ENCODE results near the gene ACVR1B. TPM values are rescaled to one million over a fixed set of nuclear protein-coding genes. Genes with fewer than 3 reads are reported as not detected.

ACVR1B gene
- total and polyA plus RNA-seq, 9 of the 15 experiments (the other 6 are each of a cell fraction or from before 2014, with no cell fraction given) = 0.97 to 15.1 (median 6.8) TPM

- TF ChIP-seq, protein P1, sequence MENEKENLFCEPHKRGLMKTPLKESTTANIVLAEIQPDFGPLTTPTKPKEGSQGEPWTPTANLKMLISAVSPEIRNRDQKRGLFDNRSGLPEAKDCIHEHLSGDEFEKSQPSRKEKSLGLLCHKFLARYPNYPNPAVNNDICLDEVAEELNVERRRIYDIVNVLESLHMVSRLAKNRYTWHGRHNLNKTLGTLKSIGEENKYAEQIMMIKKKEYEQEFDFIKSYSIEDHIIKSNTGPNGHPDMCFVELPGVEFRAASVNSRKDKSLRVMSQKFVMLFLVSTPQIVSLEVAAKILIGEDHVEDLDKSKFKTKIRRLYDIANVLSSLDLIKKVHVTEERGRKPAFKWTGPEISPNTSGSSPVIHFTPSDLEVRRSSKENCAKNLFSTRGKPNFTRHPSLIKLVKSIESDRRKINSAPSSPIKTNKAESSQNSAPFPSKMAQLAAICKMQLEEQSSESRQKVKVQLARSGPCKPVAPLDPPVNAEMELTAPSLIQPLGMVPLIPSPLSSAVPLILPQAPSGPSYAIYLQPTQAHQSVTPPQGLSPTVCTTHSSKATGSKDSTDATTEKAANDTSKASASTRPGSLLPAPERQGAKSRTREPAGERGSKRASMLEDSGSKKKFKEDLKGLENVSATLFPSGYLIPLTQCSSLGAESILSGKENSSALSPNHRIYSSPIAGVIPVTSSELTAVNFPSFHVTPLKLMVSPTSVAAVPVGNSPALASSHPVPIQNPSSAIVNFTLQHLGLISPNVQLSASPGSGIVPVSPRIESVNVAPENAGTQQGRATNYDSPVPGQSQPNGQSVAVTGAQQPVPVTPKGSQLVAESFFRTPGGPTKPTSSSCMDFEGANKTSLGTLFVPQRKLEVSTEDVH (IDR thresholded peaks at IDR 0.05; ENCODE audit: low read depth, partially characterized antibody) = no peak
- TF ChIP-seq NFE2L1 (tag; IDR thresholded peaks at IDR 0.05; ENCODE audit: borderline replicate concordance, low read depth) = no peak
- TF ChIP-seq RBM25 (IDR thresholded peaks at IDR 0.05; ENCODE audit: low read depth, low read length, severe bottlenecking) = no peak
- TF ChIP-seq, protein P2, sequence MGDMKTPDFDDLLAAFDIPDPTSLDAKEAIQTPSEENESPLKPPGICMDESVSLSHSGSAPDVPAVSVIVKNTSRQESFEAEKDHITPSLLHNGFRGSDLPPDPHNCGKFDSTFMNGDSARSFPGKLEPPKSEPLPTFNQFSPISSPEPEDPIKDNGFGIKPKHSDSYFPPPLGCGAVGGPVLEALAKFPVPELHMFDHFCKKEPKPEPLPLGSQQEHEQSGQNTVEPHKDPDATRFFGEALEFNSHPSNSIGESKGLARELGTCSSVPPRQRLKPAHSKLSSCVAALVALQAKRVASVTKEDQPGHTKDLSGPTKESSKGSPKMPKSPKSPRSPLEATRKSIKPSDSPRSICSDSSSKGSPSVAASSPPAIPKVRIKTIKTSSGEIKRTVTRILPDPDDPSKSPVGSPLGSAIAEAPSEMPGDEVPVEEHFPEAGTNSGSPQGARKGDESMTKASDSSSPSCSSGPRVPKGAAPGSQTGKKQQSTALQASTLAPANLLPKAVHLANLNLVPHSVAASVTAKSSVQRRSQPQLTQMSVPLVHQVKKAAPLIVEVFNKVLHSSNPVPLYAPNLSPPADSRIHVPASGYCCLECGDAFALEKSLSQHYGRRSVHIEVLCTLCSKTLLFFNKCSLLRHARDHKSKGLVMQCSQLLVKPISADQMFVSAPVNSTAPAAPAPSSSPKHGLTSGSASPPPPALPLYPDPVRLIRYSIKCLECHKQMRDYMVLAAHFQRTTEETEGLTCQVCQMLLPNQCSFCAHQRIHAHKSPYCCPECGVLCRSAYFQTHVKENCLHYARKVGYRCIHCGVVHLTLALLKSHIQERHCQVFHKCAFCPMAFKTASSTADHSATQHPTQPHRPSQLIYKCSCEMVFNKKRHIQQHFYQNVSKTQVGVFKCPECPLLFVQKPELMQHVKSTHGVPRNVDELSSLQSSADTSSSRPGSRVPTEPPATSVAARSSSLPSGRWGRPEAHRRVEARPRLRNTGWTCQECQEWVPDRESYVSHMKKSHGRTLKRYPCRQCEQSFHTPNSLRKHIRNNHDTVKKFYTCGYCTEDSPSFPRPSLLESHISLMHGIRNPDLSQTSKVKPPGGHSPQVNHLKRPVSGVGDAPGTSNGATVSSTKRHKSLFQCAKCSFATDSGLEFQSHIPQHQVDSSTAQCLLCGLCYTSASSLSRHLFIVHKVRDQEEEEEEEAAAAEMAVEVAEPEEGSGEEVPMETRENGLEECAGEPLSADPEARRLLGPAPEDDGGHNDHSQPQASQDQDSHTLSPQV (IDR thresholded peaks at IDR 0.05) = no peak
- TF ChIP-seq SRSF3 (IDR thresholded peaks at IDR 0.05; ENCODE audit: insufficient read depth, low read length) = no peak
- TF ChIP-seq SMARCA5 (IDR thresholded peaks at IDR 0.05) = no peak
- no peak for TF ChIP-seq CBX3 (IDR thresholded peaks at IDR 0.05; ENCODE audit: borderline replicate concordance in 1 of 2, low read length in 2 of 2)
- TF ChIP-seq DDX20 (tag; IDR thresholded peaks at IDR 0.05; ENCODE audit: low read depth) = no peak
- no peak for TF ChIP-seq SRSF7 (optimal IDR thresholded peaks at IDR 0.05; ENCODE audit: low read depth, low read length)
- no peak for TF ChIP-seq ZNF507 (tag; conservative IDR thresholded peaks at IDR 0.05)
- no peak for TF ChIP-seq MITF (IDR thresholded peaks at IDR 0.05)
- no peak for TF ChIP-seq ZNF707 (CRISPR knock-in tag; conservative IDR thresholded peaks at IDR 0.05)
- TF ChIP-seq ZNF143 (CRISPR knock-in tag; IDR thresholded peaks at IDR 0.05) = no peak
Observed at GRCh38 chr12:51954561-51955361, 3.3 kb downstream of the ACVR1B start (continued).
